K562 (cell line): Measurements from ENCODE around the gene DPYSL4. TPM values are rescaled to one million over a fixed set of nuclear protein-coding genes. Genes with fewer than 3 reads are reported as not detected.

Source experiments
- ATAC-seq: fragments of 200-7000 bp; cut with Tn5 transposase; 3 replicates; pipeline ENCODE4 v1.9.1; 2020; ENCODE audit warnings: moderate library complexity
- BruUV-seq: library from RNA; stranded (reverse); fragments of 400-500 nt; replicated peaks from 2 replicates; lab custom pipeline; 2021; lab: Mats Ljungman, UMichigan
- CTCF ChIA-PET: fragments of 300-600 bp; formaldehyde crosslinking; extraction: SDS; loops from one replicate; lab custom pipeline; 2021; ENCODE audit warnings: low intra/inter-chr PET ratio; lab: Yijun Ruan, JAX
- POLR2A ChIA-PET: fragments of 300-600, 350-650 bp; sonication (Branson Sonifier 250); formaldehyde crosslinking; extraction: SDS; loops from one replicate; lab custom pipeline; 2021; ENCODE audit warnings: antibody characterized with exemption, inconsistent platforms; lab: Yijun Ruan, JAX
- DNase-seq, 4 experiments: peaks; one replicate each; pipeline versions ENCODE4 v3.0.0 to v3.0.0-alpha.2; 2011 to 2018; ENCODE audit warnings: low spot score in 3 of 4, mixed read lengths in 3 of 4; ENCODE audit errors: extremely low read depth in 1 of 4
- FAIRE-seq: peaks from 2 replicates; lab custom pipeline; 2011; peaks lifted over from hg19 to GRCh38; lab: Jason Lieb, UNC
- H2AFZ ChIP-seq: 2 replicates; pipeline ENCODE4 v1.6.0; 2011; ENCODE audit warnings: low read depth, low read length, control low read depth, inconsistent platforms
- H3K27ac ChIP-seq: fragments of 200-600 bp; 3 replicates; pipeline ENCODE4 v1.8.0; 2011; ENCODE audit warnings: low read depth, mild to moderate bottlenecking, control low read depth, inconsistent platforms, low read length, moderate library complexity, mixed read lengths; ENCODE audit errors: extremely low read depth
- H3K27me3 ChIP-seq, 2 experiments: fragments of 300-600 bp in 1 of 2; 2 replicates in 1 of 2; 3 replicates in 1 of 2; pipeline versions ENCODE4 v1.6.0 to v1.8.0; 2011; ENCODE audit warnings: inconsistent platforms in 2 of 2, low read length in 2 of 2, mild to moderate bottlenecking in 1 of 2, mixed read lengths in 1 of 2, moderate library complexity in 1 of 2; ENCODE audit not compliant: control insufficient read depth in 2 of 2, insufficient read depth in 2 of 2
- H3K36me3 ChIP-seq: fragments of 300-600 bp; 3 replicates; pipeline ENCODE4 v1.8.0; 2011; ENCODE audit warnings: mild to moderate bottlenecking, low read length, inconsistent platforms; ENCODE audit not compliant: control insufficient read depth, insufficient read depth
- H3K4me1 ChIP-seq, 2 experiments: fragments of 200-600 bp in 1 of 2; replicated peaks in 1 of 2; 2 replicates in 1 of 2; 3 replicates in 1 of 2; pipeline versions ENCODE4 v1.5.1 to v1.8.0; 2011; ENCODE audit warnings: inconsistent platforms in 2 of 2, low read length in 2 of 2, mild to moderate bottlenecking in 1 of 2, mixed read lengths in 1 of 2, moderate library complexity in 1 of 2; ENCODE audit not compliant: control insufficient read depth in 2 of 2, insufficient read depth in 2 of 2
- H3K4me2 ChIP-seq: 2 replicates; pipeline ENCODE4 v1.6.1; 2011; ENCODE audit warnings: low read length, control low read depth, inconsistent platforms, mixed read lengths; ENCODE audit not compliant: insufficient read depth
- H3K4me3 ChIP-seq: fragments of 200-600 bp; sonication (generic), shearing (Covaris generic); 2 replicates; pipeline ENCODE4 v1.5.1; 2016; ENCODE audit warnings: control low read depth, inconsistent platforms
- H3K79me2 ChIP-seq: fragments of 200-600 bp; 3 replicates; pipeline ENCODE4 v1.8.0; 2011; ENCODE audit warnings: low read length, inconsistent platforms; ENCODE audit not compliant: control insufficient read depth, insufficient read depth
- H3K9ac ChIP-seq, 2 experiments: 2 replicates each; pipeline versions ENCODE4 v1.6.0 to v1.6.1; 2011; ENCODE audit warnings: low read depth in 2 of 2, low read length in 2 of 2, control low read depth in 1 of 2, inconsistent platforms in 1 of 2, mild to moderate bottlenecking in 1 of 2, mixed read lengths in 1 of 2; ENCODE audit not compliant: insufficient read depth in 1 of 2
- H3K9me1 ChIP-seq: one replicate; pipeline ENCODE4 v1.6.0; 2011; ENCODE audit warnings: inconsistent platforms, mild to moderate bottlenecking, low read length, moderate library complexity; ENCODE audit not compliant: control insufficient read depth, insufficient read depth
- H3K9me3 ChIP-seq: replicated peaks from 2 replicates; pipeline ENCODE4 v1.5.1; 2011; ENCODE audit warnings: low read depth, low read length, inconsistent platforms; ENCODE audit not compliant: control insufficient read depth, insufficient read depth
- H4K20me1 ChIP-seq: replicated peaks from 2 replicates; pipeline ENCODE4 v1.6.1; 2011; ENCODE audit warnings: low read length, inconsistent platforms, mixed read lengths; ENCODE audit not compliant: control insufficient read depth, insufficient read depth
- POLR3A ChIP-seq: IDR thresholded peaks from 2 replicates; pipeline ENCODE4 v1.6.1; 2011; ENCODE audit warnings: borderline replicate concordance, mild to moderate bottlenecking, moderate library complexity; ENCODE audit not compliant: insufficient read length, insufficient read depth; ENCODE audit errors: extremely low read depth
- ZFP1 ChIP-seq: fragments of 450-650 bp; formaldehyde crosslinking; IDR thresholded peaks from 2 replicates; pipeline ENCODE4 v1.4.0; 2020; ENCODE audit warnings: mild to moderate bottlenecking, mixed read lengths
- WGBS: fragments of 100-300 bp; shearing (Covaris generic); methylation state at CpG from one replicate; pipeline ENCODE4 v1.1.6; 2016; ENCODE audit warnings: low coverage, mixed read lengths; ENCODE audit not compliant: insufficient coverage; ENCODE audit errors: missing lambda C conversion rate; 5-methylcytosine and 5-hydroxymethylcytosine counted together
- in situ Hi-C: fragments of 300-500 bp; cut with MboI; formaldehyde crosslinking; loops from 4 replicates; pipeline ENCODE4 v1.15.0; 2018; ENCODE audit warnings: inconsistent platforms, mixed read lengths
- intact Hi-C: fragments of 100-400 bp; cut with micrococcal nuclease; formaldehyde crosslinking; loops from 2 replicates; pipeline ENCODE4 v1.14.2; 2022
- polyA plus RNA-seq, 8 experiments: library from polyadenylated mRNA; depleted of rRNA in 4 of 8; stranded (reverse) in 5 of 8; unstranded in 3 of 8; fragments of >200 nt; fragmentation: Nextera tagmentation in 2 of 8; fragmentation: Illumina TruSeq in 1 of 8; extraction: Ambion mirVana in 2 of 8; extraction: Trizol in 1 of 8; gene quantifications; 2 replicates each; pipeline versions ENCODE4 v1.2.1 to v1.2.3, GENCODE V29; 2011 to 2014; ENCODE audit warnings: inconsistent platforms in 1 of 8, missing spikeins in 1 of 8
- total RNA-seq, 7 experiments: library from RNA; depleted of rRNA in 6 of 7; stranded (reverse); fragments of >200 nt in 6 of 7; fragmentation: Illumina TruSeq in 2 of 7; extraction: Trizol in 2 of 7; gene quantifications; 2 replicates each; pipeline versions ENCODE4 v1.2.1 to v1.2.3, GENCODE V29; 2011 to 2021; ENCODE audit warnings: low replicate concordance in 1 of 7

Gene DPYSL4
- total and polyA plus RNA-seq, 9 of the 15 experiments (the other 6 are each of a cell fraction or from before 2014, with no cell fraction given): 0.03 TPM; not detected in 8

GRCh38 chr10:132143162-132143561, 43.6 kb upstream of the DPYSL4 start:
- no peaks in the 10 kb centered on the region for H3K79me2 ChIP-seq
- no TSS peak for BruUV-seq
- intact Hi-C loops: loop anchor here (2.0 kb wide), 1 partner anchor 258 kb away; no protein-coding TSS in a partner anchor
- no peaks in the 10 kb centered on the region for H4K20me1 ChIP-seq
- FAIRE-seq: no peak
- H3K9me3 ChIP-seq: no peaks in the 10 kb centered on the region
- ATAC-seq: no peak
- no peaks in the 10 kb centered on the region for H3K36me3 ChIP-seq
- POLR2A ChIA-PET: interaction anchor here (0.7 kb wide), 2 partner anchors 13 to 201 kb away, joined by 3 to 4 read pairs; no protein-coding TSS in a partner anchor
- CTCF ChIA-PET: interaction anchor here (0.6 to 1.5 kb wide), 2 partner anchors 120 to 258 kb away, joined by 3 to 7 read pairs; no protein-coding TSS in a partner anchor
- H3K4me3 ChIP-seq: no peak overlapping the region
- TF ChIP-seq POLR3A: no peak
- 0% methylated on average over 3 of the region's 12 CpGs for WGBS
- H2AFZ ChIP-seq: no peak overlapping the region
- no peak overlapping the region for H3K9ac ChIP-seq
- H3K9me1 ChIP-seq: no peaks in the 10 kb centered on the region
- DNase-seq: no peak
- no peak overlapping the region for H3K4me2 ChIP-seq
- no peak overlapping the region for H3K27ac ChIP-seq
- in situ Hi-C loops: no loop called here
- peaks cover 6 to 61% of the 10 kb centered on the region in 2 experiments; a peak in 4 of 5 replicates for H3K27me3 ChIP-seq
- H3K4me1 ChIP-seq: peaks cover 0 to 5% of the 10 kb centered on the region in 2 experiments; a peak in 2 of 5 replicates

GRCh38 chr10:132144086-132144485, 42.7 kb upstream of the DPYSL4 start:
- Histone ChIP-seq H3K4me1 (peaks cover 0 to 5% of the 10 kb centered on the region in 2 experiments; a peak in 2 of 5 replicates), H3K9me3 (no peaks in the 10 kb centered on the region), H3K4me2 (no peak overlapping the region), H4K20me1 (no peaks in the 10 kb centered on the region), H3K36me3 (no peaks in the 10 kb centered on the region), H3K9me1 (no peaks in the 10 kb centered on the region), H3K27me3 (peaks cover 2 to 52% of the 10 kb centered on the region in 2 experiments; a peak in 3 of 5 replicates), H2AFZ (no peak overlapping the region)
- FAIRE-seq (no peak), ATAC-seq (no peak)
- intact Hi-C loops (no loop called here), in situ Hi-C loops (no loop called here)
- POLR2A ChIA-PET: interaction anchor here (0.6 kb wide), 1 partner anchor 26 kb away, joined by 3 read pairs; no protein-coding TSS in a partner anchor
- CTCF ChIA-PET: no interaction called here
- BruUV-seq: no TSS peak
- no peak for TF ChIP-seq ZFP1 (CRISPR knock-in tag)
- TF ChIP-seq, all 486 proteins: peak for 0
- H3K4me3 ChIP-seq: no peak overlapping the region
- H3K9ac ChIP-seq: no peak overlapping the region
- no peak for DNase-seq
- H3K79me2 ChIP-seq: no peaks in the 10 kb centered on the region
- 3% methylated on average over 12 of the region's 17 CpGs for WGBS
- H3K27ac ChIP-seq: no peak overlapping the region
